HEK293 (cell line): ENCODE measurements around the gene IKZF2.

ENCODE experiments used
- CTCF ChIA-PET: fragments of 350-600 bp; formaldehyde crosslinking; extraction: SDS; loops from one replicate; lab custom pipeline; 2021; ENCODE audit warnings: antibody characterized with exemption; lab: Yijun Ruan, JAX
- POLR2A ChIA-PET: fragments of 300-600 bp; formaldehyde crosslinking; extraction: SDS; loops from one replicate; lab custom pipeline; 2020; ENCODE audit warnings: antibody characterized with exemption, inconsistent platforms; lab: Yijun Ruan, JAX
- H3K27ac ChIP-seq: fragments of 200-500 bp; sonication (Bioruptor generic); 2 replicates; pipeline ENCODE4 v1.5.1; 2014; ENCODE audit warnings: low read depth, low read length, control low read depth, inconsistent platforms; ENCODE audit errors: extremely low read depth
- H3K36me3 ChIP-seq, 2 experiments: fragments of 200-500 bp in 1 of 2; sonication (Bioruptor generic) in 1 of 2; 1 replicate in 1 of 2; 2 replicates in 1 of 2; pipeline ENCODE4 v1.5.1; 2014 to 2017; ENCODE audit warnings: inconsistent platforms in 2 of 2, low read length in 2 of 2; ENCODE audit not compliant: control insufficient read depth in 2 of 2, insufficient read depth in 1 of 2
- H3K4me1 ChIP-seq: fragments of 200-500 bp; sonication (Bioruptor generic); 2 replicates; pipeline ENCODE4 v1.5.1; 2014; ENCODE audit warnings: mild to moderate bottlenecking, low read length, inconsistent platforms; ENCODE audit not compliant: control insufficient read depth, insufficient read depth
- H3K4me3 ChIP-seq: 2 replicates; pipeline ENCODE4 v1.5.1; 2011; ENCODE audit warnings: low read depth, mild to moderate bottlenecking, control low read depth, low read length, moderate library complexity
- H3K9me3 ChIP-seq: fragments of 200-500 bp; sonication (Bioruptor generic); 2 replicates; pipeline ENCODE4 v1.5.1; 2014; ENCODE audit warnings: low read depth, low read length, inconsistent platforms; ENCODE audit not compliant: control insufficient read depth, insufficient read depth
- GLIS2 ChIP-seq: fragments of 450-650 bp; formaldehyde crosslinking; IDR thresholded peaks from 2 replicates; pipeline ENCODE4 v1.5.1; 2016; ENCODE audit warnings: missing biosample characterization, missing genetic modification characterization
- HIC1 ChIP-seq: fragments of 450-650 bp; formaldehyde crosslinking; IDR thresholded peaks from 2 replicates; pipeline ENCODE4 v1.5.1; 2016; ENCODE audit warnings: missing biosample characterization, missing genetic modification characterization
- KLF16 ChIP-seq: fragments of 450-650 bp; formaldehyde crosslinking; IDR thresholded peaks from 2 replicates; pipeline ENCODE4 v1.5.1; 2017; ENCODE audit warnings: missing biosample characterization, missing genetic modification characterization
- KLF7 ChIP-seq: fragments of 450-650 bp; formaldehyde crosslinking; IDR thresholded peaks from 2 replicates; pipeline ENCODE4 v1.5.1; 2016; ENCODE audit warnings: missing biosample characterization, missing genetic modification characterization, borderline replicate concordance
- RBAK ChIP-seq: fragments of 450-650 bp; formaldehyde crosslinking; IDR thresholded peaks from 2 replicates; pipeline ENCODE4 v1.5.1; 2016; ENCODE audit warnings: missing biosample characterization, missing genetic modification characterization
- REPIN1 ChIP-seq: fragments of 450-650 bp; formaldehyde crosslinking; IDR thresholded peaks from 2 replicates; pipeline ENCODE4 v1.5.1; 2017; ENCODE audit warnings: missing biosample characterization, missing genetic modification characterization, low read depth
- SCRT2 ChIP-seq: fragments of 450-650 bp; formaldehyde crosslinking; IDR thresholded peaks from 2 replicates; pipeline ENCODE4 v1.5.1; 2016; ENCODE audit warnings: missing biosample characterization, missing genetic modification characterization
- SETDB1 ChIP-seq: IDR thresholded peaks from one replicate; pipeline ENCODE4 v1.6.1; 2017; ENCODE audit warnings: mild to moderate bottlenecking, low read length, moderate library complexity, mixed read lengths; ENCODE audit not compliant: insufficient read length
- ZBTB7A ChIP-seq: fragments of 450-650 bp; formaldehyde crosslinking; IDR thresholded peaks from 2 replicates; pipeline ENCODE4 v1.5.1; 2016; ENCODE audit warnings: low read depth, missing biosample characterization, missing genetic modification characterization
- ZBTB8A ChIP-seq: fragments of 450-650 bp; formaldehyde crosslinking; IDR thresholded peaks from 2 replicates; pipeline ENCODE4 v1.5.1; 2016; ENCODE audit warnings: missing biosample characterization, missing genetic modification characterization
- ZFHX2 ChIP-seq: fragments of 450-650 bp; formaldehyde crosslinking; conservative IDR thresholded peaks from 2 replicates; pipeline ENCODE4 v1.5.1; 2016; ENCODE audit warnings: missing biosample characterization, missing genetic modification characterization
- ZNF112 ChIP-seq: fragments of 450-650 bp; formaldehyde crosslinking; IDR thresholded peaks from 2 replicates; pipeline ENCODE4 v1.5.0; 2017; ENCODE audit warnings: missing biosample characterization, missing genetic modification characterization
- ZNF132 ChIP-seq: fragments of 450-650 bp; formaldehyde crosslinking; IDR thresholded peaks from 2 replicates; pipeline ENCODE4 v1.5.1; 2017; ENCODE audit warnings: missing biosample characterization, missing genetic modification characterization, borderline replicate concordance
- ZNF133 ChIP-seq: fragments of 450-650 bp; formaldehyde crosslinking; IDR thresholded peaks from 2 replicates; pipeline ENCODE4 v1.5.1; 2016; ENCODE audit warnings: missing biosample characterization, missing genetic modification characterization
- ZNF146 ChIP-seq: fragments of 450-650 bp; formaldehyde crosslinking; IDR thresholded peaks from 2 replicates; pipeline ENCODE4 v1.5.1; 2016; ENCODE audit warnings: missing biosample characterization, missing genetic modification characterization
- ZNF16 ChIP-seq: fragments of 450-650 bp; formaldehyde crosslinking; IDR thresholded peaks from 2 replicates; pipeline ENCODE4 v1.5.1; 2016; ENCODE audit warnings: low read depth, missing biosample characterization, missing genetic modification characterization
- ZNF341 ChIP-seq: fragments of 450-650 bp; formaldehyde crosslinking; IDR thresholded peaks from 2 replicates; pipeline ENCODE4; 2016; ENCODE audit warnings: low read depth, missing biosample characterization, missing genetic modification characterization
- ZNF362 ChIP-seq: fragments of 450-650 bp; formaldehyde crosslinking; IDR thresholded peaks from 2 replicates; pipeline ENCODE4 v1.5.1; 2016; ENCODE audit warnings: missing biosample characterization, missing genetic modification characterization
- ZNF366 ChIP-seq: fragments of 450-650 bp; formaldehyde crosslinking; conservative IDR thresholded peaks from 2 replicates; pipeline ENCODE4 v1.5.1; 2016; ENCODE audit warnings: missing biosample characterization, missing genetic modification characterization
- ZNF404 ChIP-seq: fragments of 450-650 bp; formaldehyde crosslinking; IDR thresholded peaks from 2 replicates; pipeline ENCODE4 v1.5.1; 2017; ENCODE audit warnings: missing biosample characterization, missing genetic modification characterization
- ZNF416 ChIP-seq: fragments of 450-650 bp; formaldehyde crosslinking; IDR thresholded peaks from 2 replicates; pipeline ENCODE4 v1.5.1; 2016; ENCODE audit warnings: missing biosample characterization, missing genetic modification characterization
- ZNF433 ChIP-seq: fragments of 450-650 bp; formaldehyde crosslinking; IDR thresholded peaks from 2 replicates; pipeline ENCODE4 v1.5.1; 2016; ENCODE audit warnings: missing biosample characterization, missing genetic modification characterization, low read depth
- ZNF585B ChIP-seq: fragments of 450-650 bp; formaldehyde crosslinking; IDR thresholded peaks from 2 replicates; pipeline ENCODE4 v1.5.1; 2016; ENCODE audit warnings: missing biosample characterization, missing genetic modification characterization
- ZNF660 ChIP-seq: fragments of 450-650 bp; IDR thresholded peaks from 2 replicates; pipeline ENCODE4 v1.5.1; 2018; ENCODE audit warnings: missing biosample characterization, mild to moderate bottlenecking, missing genetic modification characterization
- ZNF785 ChIP-seq: fragments of 450-650 bp; formaldehyde crosslinking; IDR thresholded peaks from 2 replicates; pipeline ENCODE4 v1.5.1; 2016; ENCODE audit warnings: missing biosample characterization, missing genetic modification characterization
- ZSCAN18 ChIP-seq: fragments of 450-650 bp; formaldehyde crosslinking; IDR thresholded peaks from 2 replicates; pipeline ENCODE4 v1.5.1; 2016; ENCODE audit warnings: missing biosample characterization, missing genetic modification characterization
- TF ChIP-seq, protein P1 (sequence below): fragments of 450-650 bp; formaldehyde crosslinking; IDR thresholded peaks from 2 replicates; pipeline ENCODE4 v1.5.0; 2017; ENCODE audit warnings: missing biosample characterization, missing genetic modification characterization, borderline replicate concordance
- TF ChIP-seq, protein P2 (sequence below): fragments of 450-650 bp; formaldehyde crosslinking; IDR thresholded peaks from 2 replicates; pipeline ENCODE4 v1.5.1; 2016; ENCODE audit warnings: missing biosample characterization, missing genetic modification characterization

Gene IKZF2

DNA sequence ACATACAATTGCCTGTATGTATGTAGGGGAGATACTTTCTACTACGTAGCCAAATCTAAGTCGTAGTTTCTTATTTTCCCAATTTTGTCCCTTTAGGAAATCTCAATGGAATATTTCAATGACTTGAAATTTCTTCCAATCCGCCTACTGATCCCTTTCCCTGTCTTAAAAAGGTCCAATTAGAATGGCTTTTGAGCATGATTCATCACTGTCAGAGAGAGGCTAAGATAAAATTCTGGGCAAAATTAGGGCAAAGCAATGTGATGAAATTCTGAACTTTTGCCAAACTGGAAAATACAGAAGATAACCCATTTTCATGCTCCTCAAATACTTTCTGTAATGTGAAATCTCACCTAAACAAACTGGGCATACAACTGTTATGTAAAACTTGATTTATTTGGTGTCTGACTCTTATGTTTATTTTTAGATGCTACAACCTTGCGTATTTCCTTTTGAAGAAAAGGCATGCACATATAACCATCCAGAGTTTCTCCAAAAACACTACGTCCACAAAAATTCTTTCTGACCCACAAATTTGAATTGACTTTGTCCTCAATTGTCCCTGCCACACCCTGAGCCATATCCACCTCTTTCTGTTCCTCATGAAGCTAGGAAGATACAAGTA, 147.1 kb downstream of the IKZF2 start:
- POLR2A ChIA-PET = no interaction called here
- Histone ChIP-seq H3K4me1 (no peaks in the 10 kb centered on the region; the same call in 1 of the 2 replicates), H3K27ac (no peak overlapping the region)

DNA sequence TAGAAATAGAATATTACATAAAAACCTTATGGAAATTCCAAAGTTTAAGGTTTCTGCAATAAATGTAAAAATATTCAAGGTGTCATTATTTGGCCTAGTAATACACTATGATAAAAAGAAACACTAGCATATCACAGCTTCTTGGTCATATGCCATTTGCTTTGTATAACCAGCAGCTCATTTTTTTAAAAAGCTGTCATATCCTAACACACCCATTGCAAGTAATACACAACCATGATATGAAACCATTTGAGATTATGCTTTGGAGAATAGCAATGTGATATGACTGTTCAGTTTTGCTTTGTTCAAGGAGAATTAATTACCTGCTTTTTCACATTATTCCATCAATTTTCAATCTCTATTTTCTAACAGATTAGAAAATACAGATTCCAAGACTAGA, 149.0 kb downstream of the IKZF2 start:
- POLR2A ChIA-PET = no interaction called here
- H3K4me1 ChIP-seq = no peaks in the 10 kb centered on the region; the same call in 1 of the 2 replicates
- CTCF ChIA-PET = interaction anchor here (0.7 kb wide), 1 partner anchor 14 kb away, joined by 4 read pairs; no protein-coding TSS in a partner anchor
- TF ChIP-seq KLF7 (tag by site-specific recombination) = no peak
- no peak for TF ChIP-seq ZNF112 (tag by site-specific recombination)
- no peak for TF ChIP-seq ZNF133 (tag by site-specific recombination)
- no peak for TF ChIP-seq ZNF16 (tag by site-specific recombination)
- no peak for TF ChIP-seq ZNF416 (tag by site-specific recombination)
- no peak for TF ChIP-seq HIC1 (tag by site-specific recombination)
- no peak for TF ChIP-seq GLIS2 (tag by site-specific recombination)
- no peak for TF ChIP-seq ZFHX2 (tag by site-specific recombination)
- no peak for TF ChIP-seq ZNF341 (tag by site-specific recombination)

More for the DNA sequence above, 147.1 kb downstream of the IKZF2 start:
- Histone ChIP-seq H3K9me3 (no peaks in the 10 kb centered on the region), H3K4me3 (no peak overlapping the region), H3K36me3 (no peaks in the 10 kb centered on the region)
- TF ChIP-seq SCRT2 (tag by site-specific recombination) (no peak), ZBTB7A (tag by site-specific recombination) (no peak), ZNF146 (tag by site-specific recombination) (no peak), ZNF433 (tag by site-specific recombination) (no peak), ZSCAN18 (tag by site-specific recombination) (no peak), ZNF404 (tag by site-specific recombination) (no peak), ZNF341 (tag by site-specific recombination) (no peak), REPIN1 (no peak), ZNF660 (tag by site-specific recombination) (no peak), ZBTB8A (tag by site-specific recombination) (no peak), ZNF132 (tag by site-specific recombination) (no peak), KLF16 (tag by site-specific recombination) (no peak), ZNF362 (tag by site-specific recombination) (no peak), RBAK (no peak), ZNF366 (no peak), ZNF585B (tag by site-specific recombination) (no peak), ZNF785 (tag by site-specific recombination) (no peak), SETDB1 (no peak)
- TF ChIP-seq, protein P1, sequence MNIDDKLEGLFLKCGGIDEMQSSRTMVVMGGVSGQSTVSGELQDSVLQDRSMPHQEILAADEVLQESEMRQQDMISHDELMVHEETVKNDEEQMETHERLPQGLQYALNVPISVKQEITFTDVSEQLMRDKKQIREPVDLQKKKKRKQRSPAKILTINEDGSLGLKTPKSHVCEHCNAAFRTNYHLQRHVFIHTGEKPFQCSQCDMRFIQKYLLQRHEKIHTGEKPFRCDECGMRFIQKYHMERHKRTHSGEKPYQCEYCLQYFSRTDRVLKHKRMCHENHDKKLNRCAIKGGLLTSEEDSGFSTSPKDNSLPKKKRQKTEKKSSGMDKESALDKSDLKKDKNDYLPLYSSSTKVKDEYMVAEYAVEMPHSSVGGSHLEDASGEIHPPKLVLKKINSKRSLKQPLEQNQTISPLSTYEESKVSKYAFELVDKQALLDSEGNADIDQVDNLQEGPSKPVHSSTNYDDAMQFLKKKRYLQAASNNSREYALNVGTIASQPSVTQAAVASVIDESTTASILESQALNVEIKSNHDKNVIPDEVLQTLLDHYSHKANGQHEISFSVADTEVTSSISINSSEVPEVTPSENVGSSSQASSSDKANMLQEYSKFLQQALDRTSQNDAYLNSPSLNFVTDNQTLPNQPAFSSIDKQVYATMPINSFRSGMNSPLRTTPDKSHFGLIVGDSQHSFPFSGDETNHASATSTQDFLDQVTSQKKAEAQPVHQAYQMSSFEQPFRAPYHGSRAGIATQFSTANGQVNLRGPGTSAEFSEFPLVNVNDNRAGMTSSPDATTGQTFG (tag by site-specific recombination) = no peak
- TF ChIP-seq, protein P2, sequence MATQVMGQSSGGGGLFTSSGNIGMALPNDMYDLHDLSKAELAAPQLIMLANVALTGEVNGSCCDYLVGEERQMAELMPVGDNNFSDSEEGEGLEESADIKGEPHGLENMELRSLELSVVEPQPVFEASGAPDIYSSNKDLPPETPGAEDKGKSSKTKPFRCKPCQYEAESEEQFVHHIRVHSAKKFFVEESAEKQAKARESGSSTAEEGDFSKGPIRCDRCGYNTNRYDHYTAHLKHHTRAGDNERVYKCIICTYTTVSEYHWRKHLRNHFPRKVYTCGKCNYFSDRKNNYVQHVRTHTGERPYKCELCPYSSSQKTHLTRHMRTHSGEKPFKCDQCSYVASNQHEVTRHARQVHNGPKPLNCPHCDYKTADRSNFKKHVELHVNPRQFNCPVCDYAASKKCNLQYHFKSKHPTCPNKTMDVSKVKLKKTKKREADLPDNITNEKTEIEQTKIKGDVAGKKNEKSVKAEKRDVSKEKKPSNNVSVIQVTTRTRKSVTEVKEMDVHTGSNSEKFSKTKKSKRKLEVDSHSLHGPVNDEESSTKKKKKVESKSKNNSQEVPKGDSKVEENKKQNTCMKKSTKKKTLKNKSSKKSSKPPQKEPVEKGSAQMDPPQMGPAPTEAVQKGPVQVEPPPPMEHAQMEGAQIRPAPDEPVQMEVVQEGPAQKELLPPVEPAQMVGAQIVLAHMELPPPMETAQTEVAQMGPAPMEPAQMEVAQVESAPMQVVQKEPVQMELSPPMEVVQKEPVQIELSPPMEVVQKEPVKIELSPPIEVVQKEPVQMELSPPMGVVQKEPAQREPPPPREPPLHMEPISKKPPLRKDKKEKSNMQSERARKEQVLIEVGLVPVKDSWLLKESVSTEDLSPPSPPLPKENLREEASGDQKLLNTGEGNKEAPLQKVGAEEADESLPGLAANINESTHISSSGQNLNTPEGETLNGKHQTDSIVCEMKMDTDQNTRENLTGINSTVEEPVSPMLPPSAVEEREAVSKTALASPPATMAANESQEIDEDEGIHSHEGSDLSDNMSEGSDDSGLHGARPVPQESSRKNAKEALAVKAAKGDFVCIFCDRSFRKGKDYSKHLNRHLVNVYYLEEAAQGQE = no peak
- CTCF ChIA-PET = no interaction called here

More for the DNA sequence above, 149.0 kb downstream of the IKZF2 start:
- Histone ChIP-seq H3K4me3 (no peak overlapping the region), H3K36me3 (no peaks in the 10 kb centered on the region), H3K27ac (no peak overlapping the region), H3K9me3 (no peaks in the 10 kb centered on the region)
